PFSK-1 (cell line): ENCODE results near the gene QRFP.

Source experiments
- POLR2AphosphoS5 ChIP-seq: IDR thresholded peaks from 2 replicates; pipeline ENCODE4 v1.6.1; 2012; ENCODE audit warnings: low read depth, mild to moderate bottlenecking, control low read depth, low read length, moderate library complexity
- TAF1 ChIP-seq: IDR thresholded peaks from 2 replicates; pipeline ENCODE4 v1.6.1; 2012; ENCODE audit warnings: low read length, control low read depth, borderline replicate concordance; ENCODE audit not compliant: insufficient read depth
- TF ChIP-seq, protein P1 (sequence below), 2 experiments: IDR thresholded peaks; 2 replicates each; pipeline versions ENCODE4 v1.6.1 to v1.8.0; 2011 to 2012; ENCODE audit warnings: low read depth in 2 of 2, low read length in 2 of 2, control low read depth in 1 of 2, inconsistent platforms in 1 of 2, mild to moderate bottlenecking in 1 of 2, moderate library complexity in 1 of 2; ENCODE audit not compliant: insufficient read depth in 1 of 2

DNA sequence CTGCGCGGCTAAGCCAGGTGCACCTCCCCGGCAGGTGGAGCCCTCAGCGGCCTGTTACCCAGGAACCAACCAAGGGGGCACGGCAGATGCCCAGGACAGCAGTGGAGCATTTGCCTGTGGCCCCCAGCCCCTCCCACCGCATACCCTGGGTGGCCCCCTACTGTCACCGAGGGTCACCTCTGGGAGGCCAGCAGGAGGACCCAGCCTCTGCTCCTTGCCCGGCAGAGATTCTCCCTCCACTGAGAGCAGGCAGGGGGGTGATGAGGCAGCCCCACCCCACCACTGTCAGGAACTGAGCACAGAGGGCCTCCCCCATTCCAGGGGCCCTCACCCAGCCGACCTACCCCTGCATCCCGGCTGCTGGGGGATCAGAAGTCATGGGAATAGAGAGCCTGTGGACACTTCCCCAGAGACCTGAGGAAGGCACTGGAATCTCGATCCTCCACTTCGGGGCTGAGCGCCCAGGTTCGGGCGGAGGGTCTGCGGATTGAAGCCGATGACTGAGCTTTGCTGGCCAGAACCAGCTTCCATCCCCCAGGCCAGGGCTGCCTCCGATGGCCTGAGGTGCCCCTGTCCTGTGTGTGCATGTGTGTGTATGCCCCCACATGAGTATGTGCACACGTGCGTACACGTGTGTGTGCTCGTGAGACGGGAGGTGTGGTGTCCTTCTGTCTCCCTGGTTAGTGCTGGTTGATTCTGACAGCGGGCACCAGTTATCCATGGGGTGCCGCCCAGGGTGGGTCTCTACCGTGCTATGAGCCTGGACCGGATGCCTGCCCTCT lies at the start of gene QRFP:
- TF ChIP-seq, protein P1, sequence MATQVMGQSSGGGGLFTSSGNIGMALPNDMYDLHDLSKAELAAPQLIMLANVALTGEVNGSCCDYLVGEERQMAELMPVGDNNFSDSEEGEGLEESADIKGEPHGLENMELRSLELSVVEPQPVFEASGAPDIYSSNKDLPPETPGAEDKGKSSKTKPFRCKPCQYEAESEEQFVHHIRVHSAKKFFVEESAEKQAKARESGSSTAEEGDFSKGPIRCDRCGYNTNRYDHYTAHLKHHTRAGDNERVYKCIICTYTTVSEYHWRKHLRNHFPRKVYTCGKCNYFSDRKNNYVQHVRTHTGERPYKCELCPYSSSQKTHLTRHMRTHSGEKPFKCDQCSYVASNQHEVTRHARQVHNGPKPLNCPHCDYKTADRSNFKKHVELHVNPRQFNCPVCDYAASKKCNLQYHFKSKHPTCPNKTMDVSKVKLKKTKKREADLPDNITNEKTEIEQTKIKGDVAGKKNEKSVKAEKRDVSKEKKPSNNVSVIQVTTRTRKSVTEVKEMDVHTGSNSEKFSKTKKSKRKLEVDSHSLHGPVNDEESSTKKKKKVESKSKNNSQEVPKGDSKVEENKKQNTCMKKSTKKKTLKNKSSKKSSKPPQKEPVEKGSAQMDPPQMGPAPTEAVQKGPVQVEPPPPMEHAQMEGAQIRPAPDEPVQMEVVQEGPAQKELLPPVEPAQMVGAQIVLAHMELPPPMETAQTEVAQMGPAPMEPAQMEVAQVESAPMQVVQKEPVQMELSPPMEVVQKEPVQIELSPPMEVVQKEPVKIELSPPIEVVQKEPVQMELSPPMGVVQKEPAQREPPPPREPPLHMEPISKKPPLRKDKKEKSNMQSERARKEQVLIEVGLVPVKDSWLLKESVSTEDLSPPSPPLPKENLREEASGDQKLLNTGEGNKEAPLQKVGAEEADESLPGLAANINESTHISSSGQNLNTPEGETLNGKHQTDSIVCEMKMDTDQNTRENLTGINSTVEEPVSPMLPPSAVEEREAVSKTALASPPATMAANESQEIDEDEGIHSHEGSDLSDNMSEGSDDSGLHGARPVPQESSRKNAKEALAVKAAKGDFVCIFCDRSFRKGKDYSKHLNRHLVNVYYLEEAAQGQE (IDR thresholded peaks at IDR 0.05; ENCODE audit: insufficient read depth in 1 of 2, low read depth in 2 of 2, low read length in 2 of 2), result no peak
- no peak for TF ChIP-seq TAF1
- no peak for TF ChIP-seq POLR2AphosphoS5
